HCT116 (cell line): ENCODE data around the gene RNF169.
A peak's percentile ranks its signal among the peaks of the same experiment; 100 is the strongest.

Experiments
- EZH2phosphoT487 ChIP-seq: fragments of 200-600 bp; IDR thresholded peaks from 2 replicates; pipeline ENCODE4 v1.6.1; 2018; ENCODE audit warnings: antibody characterized with exemption, borderline replicate concordance
- POLR2A ChIP-seq: IDR thresholded peaks from 2 replicates; pipeline ENCODE4 v1.7.0; 2011; ENCODE audit warnings: borderline replicate concordance; ENCODE audit not compliant: insufficient read depth, insufficient read length; ENCODE audit errors: extremely low read depth
- POLR2AphosphoS5 ChIP-seq: IDR thresholded peaks from 2 replicates; pipeline ENCODE4 v1.6.1; 2011; ENCODE audit warnings: mild to moderate bottlenecking, low read depth, low read length, moderate library complexity
- SP1 ChIP-seq: IDR thresholded peaks from 2 replicates; pipeline ENCODE4 v1.6.1; 2012; ENCODE audit warnings: low read depth
- SRF ChIP-seq: IDR thresholded peaks from 2 replicates; pipeline ENCODE4 v1.6.1; 2012; ENCODE audit warnings: low read depth
- TF ChIP-seq, protein P1 (sequence below), 3 experiments: fragments of 200-600 bp in 1 of 3; sonication (generic) in 1 of 3; IDR thresholded peaks in 2 of 3; conservative IDR thresholded peaks in 1 of 3; 2 replicates each; pipeline ENCODE4 v1.5.1; 2012 to 2017; ENCODE audit warnings: low read depth in 2 of 3, low read length in 2 of 3, antibody characterized with exemption in 1 of 3, borderline replicate concordance in 1 of 3, control low read depth in 1 of 3, mild to moderate bottlenecking in 1 of 3, mixed read lengths in 1 of 3, mixed run types in 1 of 3, moderate library complexity in 1 of 3; ENCODE audit not compliant: insufficient read depth in 1 of 3

- TF ChIP-seq SRF (no peak), POLR2A (no peak), SP1 (no peak), EZH2phosphoT487 (no peak), POLR2AphosphoS5 (no peak)
- TF ChIP-seq, protein P1, sequence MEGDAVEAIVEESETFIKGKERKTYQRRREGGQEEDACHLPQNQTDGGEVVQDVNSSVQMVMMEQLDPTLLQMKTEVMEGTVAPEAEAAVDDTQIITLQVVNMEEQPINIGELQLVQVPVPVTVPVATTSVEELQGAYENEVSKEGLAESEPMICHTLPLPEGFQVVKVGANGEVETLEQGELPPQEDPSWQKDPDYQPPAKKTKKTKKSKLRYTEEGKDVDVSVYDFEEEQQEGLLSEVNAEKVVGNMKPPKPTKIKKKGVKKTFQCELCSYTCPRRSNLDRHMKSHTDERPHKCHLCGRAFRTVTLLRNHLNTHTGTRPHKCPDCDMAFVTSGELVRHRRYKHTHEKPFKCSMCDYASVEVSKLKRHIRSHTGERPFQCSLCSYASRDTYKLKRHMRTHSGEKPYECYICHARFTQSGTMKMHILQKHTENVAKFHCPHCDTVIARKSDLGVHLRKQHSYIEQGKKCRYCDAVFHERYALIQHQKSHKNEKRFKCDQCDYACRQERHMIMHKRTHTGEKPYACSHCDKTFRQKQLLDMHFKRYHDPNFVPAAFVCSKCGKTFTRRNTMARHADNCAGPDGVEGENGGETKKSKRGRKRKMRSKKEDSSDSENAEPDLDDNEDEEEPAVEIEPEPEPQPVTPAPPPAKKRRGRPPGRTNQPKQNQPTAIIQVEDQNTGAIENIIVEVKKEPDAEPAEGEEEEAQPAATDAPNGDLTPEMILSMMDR (IDR thresholded peaks at IDR 0.05 in 2 of 3, conservative IDR thresholded peaks at IDR 0.05 in 1 of 3; ENCODE audit: borderline replicate concordance in 1 of 3, insufficient read depth in 1 of 3, low read depth in 2 of 3, low read length in 2 of 3): peak; percentile 38 to 50 (median 42); a peak in 5 of 6 replicates
These were observed 47.3 kb upstream of the RNF169 start for GRCh38 chr11:74701351-74701750.
